Measurements from ENCODE around the gene FKBP5.
"Not testable (repeated sequence)": the region's sequence is repeated elsewhere in the genome, so short reads cannot be mapped to it uniquely, and the experiment has no call there.

FKBP5 gene

DNA sequence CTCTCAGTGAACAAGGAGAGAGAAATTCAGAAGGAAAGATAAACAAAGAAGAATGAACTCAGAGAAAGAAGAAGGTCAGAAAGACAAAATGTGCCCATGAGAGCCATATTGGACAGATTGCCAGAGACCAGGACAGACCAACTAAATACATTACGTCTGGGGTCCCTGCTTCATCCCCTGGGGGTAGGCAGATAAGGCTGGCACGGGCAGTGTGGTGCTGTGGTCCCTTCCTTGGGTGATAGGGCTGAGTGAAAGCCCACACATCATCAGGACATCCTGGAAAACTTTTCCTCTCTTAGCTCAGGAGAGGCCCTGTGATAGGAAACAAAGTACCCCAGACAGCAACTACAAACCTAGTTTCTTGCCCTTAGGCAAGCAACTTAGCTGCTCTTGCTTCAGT is 34.9 kb upstream of the FKBP5 start:
- no peak for DNase-seq

DNA sequence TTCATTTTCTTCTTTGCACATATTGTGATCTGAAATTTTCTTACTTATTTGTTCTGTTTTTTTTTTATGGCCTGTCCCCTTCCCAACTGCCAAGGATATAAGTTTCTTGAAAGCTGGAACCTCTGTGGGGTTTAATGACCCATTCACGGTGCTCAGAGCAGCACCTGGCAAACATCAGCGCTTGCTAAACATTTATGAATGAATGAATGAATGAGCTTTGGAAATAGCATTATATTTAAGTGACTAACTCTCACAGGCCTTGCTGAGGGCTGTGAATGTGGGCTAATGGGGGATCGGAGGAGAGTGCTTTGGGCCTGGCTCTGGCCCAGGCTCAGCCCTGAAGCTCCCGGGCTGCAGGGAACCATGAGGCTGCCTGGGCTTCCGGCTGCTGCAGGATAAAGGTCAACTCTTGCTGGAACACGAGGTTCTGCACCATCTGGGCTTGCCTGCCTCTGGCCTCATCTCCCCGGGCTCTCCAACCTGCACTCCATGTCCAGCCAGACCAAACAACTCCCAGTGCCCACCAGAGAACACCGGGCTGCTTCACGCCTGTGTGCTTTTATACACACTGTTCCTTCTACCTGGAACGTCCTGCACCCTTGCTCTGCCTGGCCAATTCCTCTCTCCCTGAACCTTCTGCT is 33.5 kb upstream of the FKBP5 start:
- DNase-seq, result no peak

DNA sequence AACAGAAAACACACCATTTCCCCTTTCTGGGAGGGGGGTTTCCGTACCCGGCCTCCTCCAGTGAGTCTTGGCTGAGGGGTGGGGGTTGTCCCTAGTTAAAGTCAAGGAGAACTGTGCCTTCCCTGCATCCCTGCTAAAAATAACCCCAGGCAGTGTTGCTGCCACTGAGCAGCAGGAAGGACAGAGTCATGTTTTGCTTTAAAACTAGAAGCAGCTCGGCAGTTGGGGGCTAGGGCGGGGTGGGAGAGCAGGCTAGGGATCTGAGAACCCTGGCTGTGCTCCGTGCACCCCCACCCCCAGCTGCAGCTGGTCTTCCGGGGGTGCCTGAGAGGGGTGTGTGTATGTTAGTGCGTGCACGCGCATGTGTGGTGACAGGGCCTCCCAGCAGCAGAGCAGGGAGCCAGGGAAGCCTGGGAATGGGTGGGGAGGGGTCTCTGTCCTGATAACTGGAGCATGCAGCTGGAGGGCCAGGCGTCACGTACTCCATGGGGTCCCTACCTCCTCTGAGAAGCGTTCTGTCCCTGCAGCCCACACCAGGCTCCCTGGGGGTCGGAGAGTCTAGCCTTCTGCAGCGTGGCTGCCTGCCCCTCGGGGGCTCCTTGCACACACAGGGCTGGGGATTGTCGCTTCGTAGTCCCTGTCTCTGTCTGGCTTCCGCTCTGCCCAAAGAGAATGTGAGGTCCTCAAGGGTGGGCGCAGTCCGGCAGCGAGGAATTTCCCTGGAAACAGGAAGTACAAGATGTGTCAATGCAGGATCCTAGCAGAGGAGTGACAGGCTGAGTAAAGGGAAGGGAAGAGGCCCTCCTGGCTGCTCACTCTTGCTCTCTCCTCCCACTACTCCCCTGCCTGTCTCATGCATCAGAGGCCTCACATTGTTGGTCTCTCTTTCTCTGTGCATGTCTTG is 31.4 kb upstream of the FKBP5 start:
- DNase-seq, result no peak

DNA sequence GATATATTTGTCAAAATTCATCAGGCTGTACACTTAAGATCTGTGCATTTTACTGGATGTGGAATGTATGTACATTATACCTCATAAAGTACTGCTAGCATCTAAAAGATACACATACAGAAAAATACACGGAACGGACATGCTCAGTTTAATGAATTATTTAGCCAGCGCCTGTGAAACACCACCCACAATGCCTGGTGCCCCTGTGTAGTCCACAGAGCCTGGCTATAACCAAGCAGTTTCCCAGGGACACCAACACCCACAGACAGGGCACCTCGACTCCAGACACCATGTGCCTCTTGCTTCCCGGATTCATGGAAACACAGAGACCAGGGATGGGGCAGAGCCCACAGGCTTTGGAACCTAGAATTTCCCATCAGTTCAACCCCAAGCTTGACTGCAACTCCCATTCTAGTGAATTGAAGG is 30.7 kb upstream of the FKBP5 start:
- no peak for DNase-seq

DNA sequence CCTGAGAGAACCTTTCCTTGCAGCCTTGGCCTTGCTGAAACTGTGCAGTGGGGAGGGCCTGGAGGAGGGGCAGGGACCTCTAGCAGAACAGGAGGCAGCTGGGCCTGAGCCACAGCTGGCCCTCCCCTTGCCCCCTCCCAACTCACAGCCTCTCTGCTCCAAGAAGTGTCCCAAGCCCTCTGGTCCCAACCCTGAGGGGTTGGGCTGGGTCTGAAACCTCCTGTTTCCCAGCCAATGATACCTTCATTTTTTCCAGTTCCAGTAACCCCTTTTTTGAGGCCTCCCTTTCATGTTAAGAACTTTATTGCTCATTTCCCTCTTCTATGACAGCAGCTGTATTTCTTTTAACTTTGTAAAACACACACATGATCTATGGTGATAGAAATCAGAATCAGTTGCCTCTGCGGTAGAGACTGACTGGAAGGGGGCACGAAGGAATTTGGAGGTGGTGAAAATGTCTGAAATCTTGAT is 30.2 kb upstream of the FKBP5 start:
- no peak for DNase-seq

DNA sequence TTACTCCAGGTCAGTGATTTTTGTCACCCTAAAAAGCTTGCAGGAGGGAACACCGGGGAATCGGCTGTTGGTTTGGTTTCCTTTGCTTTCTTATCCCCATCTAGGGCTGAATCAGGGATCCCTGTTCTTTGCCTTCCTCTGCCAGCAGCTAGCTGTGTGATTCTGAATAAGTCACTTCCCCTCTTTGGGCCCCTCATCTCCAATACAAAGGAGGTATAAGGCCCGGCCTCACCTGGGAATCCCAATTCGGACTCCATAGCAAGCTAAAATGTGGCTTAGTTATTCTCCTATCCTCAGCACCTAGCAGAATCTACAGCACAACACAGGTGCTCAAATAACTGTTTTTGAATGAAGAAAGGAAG is 29.6 kb upstream of the FKBP5 start:
- no peak for DNase-seq

DNA sequence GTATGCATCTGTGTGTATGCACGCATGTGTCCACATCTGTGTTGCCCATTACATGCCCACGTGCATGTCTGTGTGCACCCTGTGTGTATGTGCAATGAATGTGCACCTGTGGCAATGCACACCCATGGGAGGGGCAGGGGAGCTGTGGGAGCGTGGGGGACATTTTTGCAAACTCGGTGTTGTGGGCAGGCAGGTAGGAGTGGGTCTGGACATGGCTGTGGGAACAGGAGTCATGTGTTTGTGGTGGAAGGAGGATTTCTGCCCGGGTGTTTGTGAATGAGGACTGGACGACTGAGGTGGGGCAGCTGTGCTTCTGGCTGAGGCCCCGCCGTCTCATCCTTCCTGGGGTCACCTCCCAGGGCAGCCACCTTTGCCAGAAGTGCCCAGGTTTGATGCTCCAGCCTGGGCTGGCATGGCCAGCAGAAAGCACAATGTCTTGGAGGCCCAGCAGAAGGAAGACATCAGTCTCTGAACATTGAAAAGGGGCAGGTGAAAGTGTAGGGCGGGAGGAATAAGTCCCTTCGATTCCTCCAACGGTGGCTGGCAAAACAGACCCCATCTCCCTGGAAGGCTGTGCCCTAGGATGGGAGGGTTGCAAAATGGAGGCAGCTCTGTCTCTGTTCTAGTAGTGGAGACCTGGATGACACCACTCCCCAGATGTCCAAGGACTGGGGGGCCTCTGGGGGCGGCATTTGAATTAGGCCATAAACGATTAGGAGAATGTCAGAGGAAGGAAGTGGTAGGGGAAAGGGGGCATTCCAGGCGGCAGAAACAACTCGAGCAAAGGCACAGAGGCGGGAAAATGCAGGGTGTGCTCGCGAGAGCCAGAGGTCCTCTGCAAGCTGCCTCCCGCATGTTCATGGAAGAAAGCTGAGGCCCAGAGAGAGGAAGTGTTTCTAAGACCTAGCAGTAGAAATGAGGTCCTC is 29.0 kb upstream of the FKBP5 start:
- DNase-seq, result no peak

DNA sequence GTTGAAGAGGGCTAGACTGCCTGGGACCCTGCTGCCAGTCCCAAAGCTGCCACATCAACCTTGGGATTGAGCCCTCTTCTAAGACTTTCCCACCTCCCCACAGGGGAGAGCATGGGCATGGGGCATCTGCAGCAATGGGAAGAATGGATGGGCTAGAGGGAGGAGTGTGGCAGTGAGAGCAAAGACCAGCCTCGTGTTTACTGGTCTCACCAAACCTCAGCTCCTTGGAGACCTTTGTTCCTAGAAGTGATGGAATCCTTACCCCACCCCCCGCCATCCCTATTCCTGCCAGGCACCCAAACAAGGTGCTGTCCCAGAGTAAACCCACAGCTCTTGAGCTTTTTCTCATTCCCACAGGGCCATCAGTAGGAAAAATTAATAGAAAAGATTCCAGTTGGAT is 28.1 kb upstream of the FKBP5 start:
- DNase-seq, result no peak

DNA sequence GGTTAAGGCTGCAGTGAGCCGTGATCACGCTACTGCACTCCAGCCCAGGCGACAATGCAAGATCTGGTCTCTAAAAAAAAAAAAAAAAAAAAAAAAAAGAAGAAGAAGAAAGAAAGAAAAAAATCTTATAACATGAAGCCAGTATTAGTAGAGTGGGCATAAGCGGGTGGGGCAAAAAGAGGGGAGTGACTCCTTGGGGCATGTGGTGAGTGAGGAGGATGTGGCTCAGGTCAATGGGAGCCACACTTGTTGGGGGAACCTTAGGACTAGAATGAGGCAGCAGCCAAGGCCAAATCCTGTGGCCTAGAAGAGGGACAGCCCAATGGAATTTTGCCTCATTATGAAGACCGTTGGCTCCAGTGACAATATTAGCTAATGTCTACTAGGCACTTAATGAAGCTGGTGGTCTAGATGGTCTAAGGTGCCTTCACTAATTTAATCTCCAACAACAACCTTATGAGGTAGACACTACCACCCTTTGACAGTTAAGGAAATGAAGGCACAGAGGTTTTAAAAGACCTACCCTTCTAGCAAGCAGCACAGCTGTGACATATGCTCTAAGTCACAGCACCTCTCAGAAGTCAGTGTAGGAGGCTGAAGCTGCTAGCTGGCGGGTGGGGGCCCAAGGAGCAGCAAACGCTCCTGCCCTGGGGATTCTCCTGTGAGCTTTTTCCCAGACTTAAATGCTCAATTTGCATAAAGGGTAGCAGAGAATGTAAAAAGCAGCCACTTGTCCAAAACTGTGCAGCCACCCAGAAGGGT is 24.5 kb upstream of the FKBP5 start:
- DNase-seq, result no peak

DNA sequence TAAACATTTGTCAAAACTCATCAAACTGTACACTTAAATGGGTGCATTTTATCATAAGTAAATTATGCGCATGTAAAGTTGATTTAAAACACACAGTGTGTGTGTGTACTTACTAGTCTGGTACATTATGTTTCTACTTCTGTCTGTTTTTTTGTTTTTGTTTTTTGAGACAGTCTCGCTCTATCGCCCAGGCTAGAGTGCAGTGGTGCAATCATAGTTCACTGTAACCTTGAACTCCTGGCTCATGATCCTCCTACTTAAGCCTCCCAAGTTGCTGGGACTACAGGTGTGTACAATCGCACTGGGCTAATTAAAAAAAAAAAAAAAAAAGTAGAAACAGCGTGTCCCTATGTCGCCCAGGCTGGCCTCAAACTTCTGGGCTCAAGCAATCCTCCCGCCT is 23.0 kb upstream of the FKBP5 start:
- no peak for DNase-seq

DNA sequence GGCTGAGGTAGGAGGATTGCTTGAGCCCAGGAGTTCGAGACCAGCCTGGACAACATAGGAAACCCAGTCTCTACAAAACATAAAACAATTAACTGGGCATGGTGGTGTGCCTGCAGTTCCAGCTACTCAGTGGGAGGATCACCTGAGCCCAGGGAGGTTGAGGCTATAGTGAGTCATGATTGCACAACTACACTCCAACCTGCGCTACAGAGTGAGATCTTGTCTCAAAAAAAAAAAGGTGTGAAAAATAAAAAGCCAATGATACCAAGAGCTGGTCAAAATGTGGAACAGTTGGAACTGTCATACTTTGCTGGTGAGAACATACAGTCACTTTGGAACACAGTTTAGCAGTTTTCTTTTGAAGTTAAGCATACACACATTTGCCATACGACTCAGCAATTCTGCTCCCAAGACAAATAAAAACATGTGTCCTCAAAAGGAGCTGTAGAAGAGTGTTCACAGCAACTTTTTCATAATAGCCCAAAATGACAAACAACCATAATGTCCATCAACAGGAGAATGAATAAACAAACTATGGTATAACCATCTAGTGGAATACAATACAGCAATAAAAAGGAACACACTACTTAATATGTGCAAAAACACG is 21.6 kb upstream of the FKBP5 start:
- no peak for DNase-seq

DNA sequence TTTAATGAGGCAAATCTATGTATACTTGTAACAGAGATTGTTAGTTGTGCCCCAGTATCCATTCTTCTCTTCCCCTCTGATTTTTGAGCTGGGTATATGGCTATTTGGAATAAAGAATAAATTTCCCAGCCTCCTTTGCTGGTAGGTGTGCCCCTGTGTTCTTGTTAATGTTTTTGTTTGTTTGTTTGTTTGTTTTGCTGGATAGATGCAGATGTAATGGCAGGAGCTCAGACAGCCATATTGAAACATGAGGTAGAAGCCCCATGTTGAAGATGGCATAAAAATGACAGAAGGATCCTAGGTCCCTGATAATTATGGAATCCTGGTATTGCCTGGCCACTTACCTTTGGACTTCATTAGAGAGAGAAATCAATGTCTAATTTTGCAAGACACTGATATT is 19.9 kb upstream of the FKBP5 start:
- DNase-seq, result no peak

DNA sequence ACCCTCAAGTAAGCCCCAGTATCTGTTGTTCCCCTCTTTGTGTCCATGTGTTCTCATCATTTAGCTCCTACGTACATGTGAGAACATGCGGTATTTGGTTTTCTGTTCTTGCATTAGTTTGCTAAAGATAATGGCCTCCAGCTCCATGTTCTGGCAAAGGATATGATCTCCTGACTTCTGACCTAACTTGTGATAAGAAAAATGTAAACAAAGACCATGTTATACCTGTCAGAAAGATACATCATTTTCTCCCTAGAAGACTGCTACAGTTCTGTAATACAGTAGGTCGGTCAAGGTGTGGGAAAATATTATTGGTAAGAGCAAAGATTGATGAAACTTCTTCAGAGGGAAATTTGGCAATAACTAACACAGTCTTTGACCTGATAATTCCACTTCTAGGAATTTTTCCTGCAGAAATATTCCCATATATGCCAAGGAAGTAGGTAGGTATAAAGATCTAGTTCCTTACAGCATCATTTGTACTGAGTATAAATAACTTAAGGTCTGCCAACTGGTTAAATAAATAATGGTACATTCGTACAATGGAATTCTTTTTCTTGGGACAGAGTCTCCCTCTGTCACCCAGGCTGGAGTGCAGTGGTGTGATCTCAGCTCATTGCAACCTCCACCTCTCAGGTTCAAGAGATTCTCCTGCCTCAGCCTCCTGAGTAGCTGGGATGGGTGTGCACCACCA is 19.1 kb upstream of the FKBP5 start:
- no peak for DNase-seq

DNA sequence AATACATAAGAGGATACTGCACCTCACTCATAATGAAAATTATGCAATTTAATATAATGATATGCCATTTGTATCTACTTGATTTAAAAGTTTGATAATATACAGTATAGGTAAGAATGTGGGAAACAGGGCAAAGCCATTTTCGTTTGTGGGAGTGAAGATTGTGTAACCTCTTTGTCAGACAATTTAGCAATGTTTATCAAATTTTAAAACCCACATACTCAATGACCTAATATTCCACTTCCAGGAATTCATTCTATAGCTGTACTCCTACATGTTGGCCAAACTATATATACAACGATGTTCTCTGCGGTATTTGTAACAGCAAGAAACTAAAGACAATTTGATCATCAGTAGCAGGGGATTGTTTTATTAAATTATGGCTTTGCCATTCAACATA is 17.8 kb upstream of the FKBP5 start:
- DNase-seq, result no peak

DNA sequence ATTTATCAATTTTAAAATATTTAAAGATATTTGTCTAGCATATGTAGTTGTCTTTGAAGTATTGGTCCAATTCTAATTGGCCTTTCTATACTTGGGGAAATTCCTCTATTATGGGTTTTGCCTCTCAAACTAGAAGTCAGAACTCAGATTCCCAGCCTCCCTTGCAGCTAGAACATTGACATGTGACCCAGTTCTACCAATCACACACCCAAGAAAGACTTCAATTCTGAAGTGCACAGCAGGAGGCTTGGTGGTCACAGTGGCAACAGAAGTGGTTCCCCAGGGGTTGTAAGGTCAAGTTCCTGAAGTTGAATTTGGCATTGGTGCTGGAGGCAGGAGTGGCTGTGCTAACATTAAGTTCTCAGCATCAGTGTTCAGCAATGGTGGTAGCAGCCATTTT is 14.8 kb upstream of the FKBP5 start:
- no peak for DNase-seq

DNA sequence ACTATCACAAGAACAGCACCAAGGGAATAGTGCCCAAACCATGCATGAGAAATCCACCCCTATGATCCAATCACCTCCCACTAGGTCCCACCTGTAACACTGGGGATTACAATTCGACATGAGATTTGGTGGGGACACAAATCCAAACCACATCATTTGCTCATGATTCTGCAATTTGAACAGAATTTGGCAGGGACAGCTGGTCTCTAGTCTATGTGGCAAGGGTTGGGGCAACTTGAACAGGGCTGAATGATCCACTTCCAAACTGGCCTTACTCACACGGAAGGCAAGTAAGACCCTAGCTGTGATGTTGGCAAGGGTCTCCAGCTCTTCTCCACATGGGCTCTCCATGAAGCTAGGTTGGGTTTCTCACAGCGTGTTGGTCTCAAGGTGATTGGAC is 10.1 kb upstream of the FKBP5 start:
- DNase-seq, result no peak

DNA sequence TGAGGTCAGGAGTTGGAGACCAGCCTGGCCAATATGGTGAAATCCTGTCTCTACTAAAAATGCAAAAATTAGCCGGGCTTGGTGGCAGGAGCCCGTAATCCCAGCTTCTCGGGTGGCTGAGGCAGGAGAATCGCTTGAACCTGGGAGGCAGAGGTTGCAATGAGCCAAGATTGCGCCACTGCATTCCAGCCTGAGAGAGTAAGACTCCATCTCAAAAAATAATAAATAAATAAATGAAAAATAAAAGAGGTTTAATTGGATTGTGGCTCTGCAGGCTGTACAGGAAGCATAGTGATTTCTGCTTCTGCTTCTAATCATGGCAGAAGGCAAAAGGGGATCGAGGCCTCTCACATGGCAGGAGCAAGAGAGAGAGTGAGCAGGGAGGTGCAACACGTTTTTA is 9.7 kb upstream of the FKBP5 start:
- not testable (repeated sequence) for DNase-seq

DNA sequence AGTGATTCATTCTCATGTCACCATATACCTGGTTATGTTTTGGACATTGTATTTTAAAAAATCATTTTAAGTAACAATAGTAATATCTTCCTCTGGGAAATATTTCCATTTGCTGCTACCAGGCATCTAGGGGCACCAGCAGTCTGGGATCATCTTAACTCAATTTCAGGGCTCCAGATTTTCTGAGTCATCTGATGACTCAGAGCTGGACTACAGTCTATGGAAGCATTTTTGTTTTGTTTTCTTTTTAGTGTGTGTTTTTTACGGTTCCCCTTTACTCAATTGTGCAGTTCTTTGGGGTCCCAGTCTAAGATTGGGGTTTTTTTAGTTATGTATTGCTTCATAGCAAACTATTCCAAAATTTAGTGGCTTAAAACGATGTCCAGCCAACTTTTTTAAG is 5.7 kb upstream of the FKBP5 start:
- no peak for DNase-seq

DNA sequence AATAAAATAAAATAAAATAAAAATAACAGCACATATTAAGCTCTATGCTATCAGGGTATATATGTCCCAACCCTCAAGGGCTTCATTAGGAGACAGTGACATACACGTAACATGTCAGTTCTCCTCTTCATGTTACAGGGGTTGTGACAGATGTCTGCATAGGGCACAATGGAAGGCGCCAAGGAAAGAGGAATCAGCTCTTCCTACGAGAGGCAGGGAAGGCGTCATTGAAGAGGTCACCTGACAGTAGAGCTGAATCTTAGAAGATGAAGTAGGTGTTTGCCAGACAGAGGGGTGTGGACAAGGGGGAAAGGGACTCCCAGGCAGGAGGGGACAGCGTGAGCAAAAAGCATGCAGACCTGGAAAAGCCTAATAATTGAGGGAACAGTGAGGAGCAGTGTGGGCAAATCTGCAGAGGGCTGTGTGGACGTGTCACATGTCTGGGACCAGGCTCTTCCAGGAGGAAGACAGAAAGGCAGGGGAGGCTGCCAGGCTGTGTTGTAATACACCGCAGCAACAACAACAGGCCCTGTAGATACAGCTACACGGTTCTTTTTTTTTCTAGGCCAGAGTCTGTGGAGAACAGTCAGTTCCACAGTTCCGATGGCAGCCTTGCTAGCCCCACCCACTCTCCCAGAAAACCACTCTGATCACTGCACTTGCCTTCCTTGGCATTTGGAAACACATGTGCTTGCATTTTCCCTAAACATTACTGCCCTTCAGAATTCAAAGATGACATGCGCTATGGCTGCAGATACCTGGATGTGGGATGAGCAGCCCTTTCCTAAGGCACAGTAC is 2.5 kb upstream of the FKBP5 start:
- DNase-seq, result no peak

DNA sequence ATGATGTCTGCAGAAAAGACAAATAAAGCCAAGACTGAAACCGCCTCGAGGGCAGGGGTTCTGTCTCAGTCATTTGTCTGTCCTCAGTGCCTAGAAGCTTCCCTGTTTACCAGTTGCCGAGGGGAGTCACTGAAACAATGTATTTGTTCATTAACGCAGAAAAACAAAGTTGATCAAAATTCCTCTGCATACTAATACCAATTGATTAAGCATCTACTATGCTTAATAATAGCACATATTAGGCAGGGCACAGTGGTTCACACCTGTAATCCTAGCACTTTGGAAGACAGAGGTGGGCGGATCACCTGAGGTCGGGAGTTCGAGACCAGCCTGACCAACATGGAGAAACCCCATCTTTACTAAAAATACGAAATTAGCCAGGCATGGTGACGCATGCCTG is 1.8 kb upstream of the FKBP5 start:
- DNase-seq, result no peak

DNA sequence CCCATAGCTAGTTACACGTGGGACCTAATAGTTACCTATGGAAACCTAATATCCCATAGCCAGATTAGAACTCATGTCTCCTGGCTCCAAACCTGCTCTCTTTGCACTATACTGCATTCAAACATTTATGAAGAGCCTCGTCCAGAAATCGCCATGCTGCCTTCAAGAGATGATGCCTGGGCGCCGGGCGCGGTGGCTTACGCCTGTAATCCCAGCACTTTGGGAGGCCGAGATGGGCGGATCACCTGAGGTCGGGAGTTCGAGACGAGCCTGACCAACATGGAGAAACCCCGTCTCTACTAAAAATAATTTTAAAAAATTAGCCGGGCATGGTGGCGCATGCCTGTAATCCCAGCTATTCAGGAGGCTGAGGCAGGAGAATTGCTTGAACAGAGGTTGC is 1.3 kb upstream of the FKBP5 start:
- DNase-seq, result not testable (repeated sequence)
